ENCODE data around the gene ATIC. TPM values are rescaled to one million over a fixed set of nuclear protein-coding genes. Genes with fewer than 3 reads are reported as not detected.
A peak's percentile ranks its signal among the peaks of the same experiment; 100 is the strongest.

Gene ATIC
- total RNA-seq, 4 donors from 2014 or later, result 29.3 to 45.6 (median 38.9) TPM

DNA sequence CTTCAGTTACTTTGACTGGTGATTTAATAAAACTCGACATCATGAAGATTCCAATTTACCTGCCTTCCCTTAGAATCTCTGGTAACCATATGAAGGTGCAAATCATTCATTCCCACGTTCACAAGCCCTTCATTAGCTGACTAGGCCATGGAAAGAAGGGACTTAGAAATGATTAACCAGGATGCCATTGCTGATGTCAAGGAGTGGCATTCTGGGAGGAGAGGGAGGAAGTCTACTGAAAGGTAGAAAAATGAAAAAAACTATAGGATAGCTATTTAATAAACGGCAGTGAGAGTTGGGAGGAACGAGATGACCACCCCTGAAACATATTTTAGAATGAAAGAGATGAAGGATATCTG lies 1.4 kb downstream of the ATIC start:
- H3K4me3 ChIP-seq, result no peak overlapping the region
- TF ChIP-seq POLR2AphosphoS5 (IDR thresholded peaks at IDR 0.05) (no peak), POLR2A (IDR thresholded peaks at IDR 0.05) (no peak), EP300 (IDR thresholded peaks at IDR 0.05) (no peak), CTCF (IDR thresholded peaks at IDR 0.05) (no peak)
- no peaks in the 10 kb centered on the region for H3K27me3 ChIP-seq
- peak overlapping the region in 2 of 4 donors; percentile 86 to 91 for H3K27ac ChIP-seq
- 78 to 93% methylated on average over 3 to 4 of the region's 4 CpGs for WGBS, 2 donors (ENCODE audit: low coverage in 1 of 2)
- no peaks in the 10 kb centered on the region for H3K9me3 ChIP-seq
- ATAC-seq, result no peak
- peaks cover 0 to 28% (median 5%) of the 10 kb centered on the region in 3 donors for H3K4me1 ChIP-seq
- H3K36me3 ChIP-seq, result peaks cover 0 to 28% of the 10 kb centered on the region in 2 donors

DNA sequence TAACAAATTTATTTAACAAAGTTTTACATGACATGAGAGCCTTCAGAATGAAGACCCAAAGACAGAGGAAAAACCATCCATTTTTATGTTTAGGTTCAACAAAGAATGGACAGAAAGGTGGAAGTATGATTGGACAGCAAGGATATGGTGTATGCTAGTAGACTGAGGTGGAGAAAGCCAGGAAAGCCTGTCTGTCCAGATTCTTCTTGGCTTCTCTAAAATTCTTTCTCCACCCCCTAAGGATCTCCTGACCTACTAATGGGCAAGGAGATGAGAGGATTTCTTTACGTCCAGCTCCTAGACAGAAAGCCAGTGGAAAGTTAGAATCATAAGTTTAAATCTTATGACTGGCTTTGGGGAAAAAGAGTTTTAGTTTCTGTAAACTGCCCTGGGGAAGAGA lies 3.0 kb downstream of the ATIC start:
- Histone ChIP-seq H3K27ac (no peak overlapping the region), H3K4me3 (no peak overlapping the region), H3K27me3 (no peaks in the 10 kb centered on the region), H3K4me1 (peaks cover 0 to 28% (median 5%) of the 10 kb centered on the region in 3 donors), H3K9me3 (no peaks in the 10 kb centered on the region), H3K36me3 (peaks cover 0 to 44% of the 10 kb centered on the region in 2 donors)
- ATAC-seq, result no peak
- TF ChIP-seq POLR2AphosphoS5 (IDR thresholded peaks at IDR 0.05), result no peak
- TF ChIP-seq EP300 (IDR thresholded peaks at IDR 0.05), result no peak
- no peak for TF ChIP-seq CTCF (IDR thresholded peaks at IDR 0.05)
- 39% methylated on average over 1 of the region's 1 CpG; no CpG with 5 or more reads in 1 of the 2 donors for WGBS, 2 donors (ENCODE audit: low coverage in 1 of 2)

- ATAC-seq, result no peak
- WGBS, 2 donors (ENCODE audit: low coverage in 1 of 2), result 100% methylated on average over 1 of the region's 2 CpGs; no CpG with 5 or more reads in 1 of the 2 donors
- Histone ChIP-seq H3K27me3 (no peaks in the 10 kb centered on the region), H3K4me3 (no peak overlapping the region), H3K9me3 (no peaks in the 10 kb centered on the region), H3K4me1 (peaks cover 0 to 28% (median 5%) of the 10 kb centered on the region in 3 donors), H3K36me3 (peaks cover 0 to 49% of the 10 kb centered on the region in 2 donors), H3K27ac (no peak overlapping the region)
- TF ChIP-seq CTCF (IDR thresholded peaks at IDR 0.05), result no peak
- no peak for TF ChIP-seq POLR2A (IDR thresholded peaks at IDR 0.05)
- TF ChIP-seq EP300 (IDR thresholded peaks at IDR 0.05), result no peak
- TF ChIP-seq POLR2AphosphoS5 (IDR thresholded peaks at IDR 0.05), result no peak
Measured at GRCh38 chr2:215315301-215315700, 3.4 kb downstream of the ATIC start.

GRCh38 chr2:215316336-215316735 lies 4.5 kb downstream of the ATIC start:
- 62 to 86% methylated on average over 2 of the region's 2 CpGs for WGBS, 2 donors (ENCODE audit: low coverage in 1 of 2)
- ATAC-seq, result no peak
- no peak overlapping the region for H3K4me3 ChIP-seq
- H3K9me3 ChIP-seq, result no peaks in the 10 kb centered on the region
- no peaks in the 10 kb centered on the region for H3K27me3 ChIP-seq
- H3K4me1 ChIP-seq, result peaks cover 0 to 21% (median 5%) of the 10 kb centered on the region in 3 donors
- TF ChIP-seq POLR2AphosphoS5 (IDR thresholded peaks at IDR 0.05), result no peak
- no peak for TF ChIP-seq POLR2A (IDR thresholded peaks at IDR 0.05)
- no peak for TF ChIP-seq EP300 (IDR thresholded peaks at IDR 0.05)
- no peak for TF ChIP-seq CTCF (IDR thresholded peaks at IDR 0.05)
- no peak overlapping the region for H3K27ac ChIP-seq
- peaks cover 0 to 59% of the 10 kb centered on the region in 2 donors for H3K36me3 ChIP-seq

- no peak for ATAC-seq
- WGBS, 2 donors (ENCODE audit: low coverage in 1 of 2), result 92 to 95% methylated on average over 5 of the region's 5 CpGs
Measured at GRCh38 chr2:215319500-215319899, 7.6 kb downstream of the ATIC start.

More at GRCh38 chr2:215319500-215319899, 7.6 kb downstream of the ATIC start:
- H3K4me1 ChIP-seq, result peaks cover 0 to 2% (median 0%) of the 10 kb centered on the region in 3 donors
- no peak overlapping the region for H3K27ac ChIP-seq
- peaks cover 0 to 66% of the 10 kb centered on the region in 2 donors for H3K36me3 ChIP-seq
- no peaks in the 10 kb centered on the region for H3K27me3 ChIP-seq
- no peak overlapping the region for H3K4me3 ChIP-seq
- TF ChIP-seq EP300 (IDR thresholded peaks at IDR 0.05), result no peak
- no peak for TF ChIP-seq CTCF (IDR thresholded peaks at IDR 0.05)
- TF ChIP-seq POLR2A (IDR thresholded peaks at IDR 0.05), result no peak
- no peak for TF ChIP-seq POLR2AphosphoS5 (IDR thresholded peaks at IDR 0.05)
- H3K9me3 ChIP-seq, result no peaks in the 10 kb centered on the region

Measured in gastroesophageal sphincter (tissue), 4 donors.